Measurements from ENCODE around the gene SELENOS.
A peak's percentile ranks its signal among the peaks of the same experiment; 100 is the strongest.

The SELENOS gene

GRCh38 chr15:101262551-101262950 is 14.7 kb downstream of the SELENOS start:
- TF ChIP-seq, protein P1, sequence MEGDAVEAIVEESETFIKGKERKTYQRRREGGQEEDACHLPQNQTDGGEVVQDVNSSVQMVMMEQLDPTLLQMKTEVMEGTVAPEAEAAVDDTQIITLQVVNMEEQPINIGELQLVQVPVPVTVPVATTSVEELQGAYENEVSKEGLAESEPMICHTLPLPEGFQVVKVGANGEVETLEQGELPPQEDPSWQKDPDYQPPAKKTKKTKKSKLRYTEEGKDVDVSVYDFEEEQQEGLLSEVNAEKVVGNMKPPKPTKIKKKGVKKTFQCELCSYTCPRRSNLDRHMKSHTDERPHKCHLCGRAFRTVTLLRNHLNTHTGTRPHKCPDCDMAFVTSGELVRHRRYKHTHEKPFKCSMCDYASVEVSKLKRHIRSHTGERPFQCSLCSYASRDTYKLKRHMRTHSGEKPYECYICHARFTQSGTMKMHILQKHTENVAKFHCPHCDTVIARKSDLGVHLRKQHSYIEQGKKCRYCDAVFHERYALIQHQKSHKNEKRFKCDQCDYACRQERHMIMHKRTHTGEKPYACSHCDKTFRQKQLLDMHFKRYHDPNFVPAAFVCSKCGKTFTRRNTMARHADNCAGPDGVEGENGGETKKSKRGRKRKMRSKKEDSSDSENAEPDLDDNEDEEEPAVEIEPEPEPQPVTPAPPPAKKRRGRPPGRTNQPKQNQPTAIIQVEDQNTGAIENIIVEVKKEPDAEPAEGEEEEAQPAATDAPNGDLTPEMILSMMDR (IDR thresholded peaks at IDR 0.05; ENCODE audit: extremely low read depth, missing control alignments) = no peak
- no peak for DNase-seq (ENCODE audit: low spot score)

DNA sequence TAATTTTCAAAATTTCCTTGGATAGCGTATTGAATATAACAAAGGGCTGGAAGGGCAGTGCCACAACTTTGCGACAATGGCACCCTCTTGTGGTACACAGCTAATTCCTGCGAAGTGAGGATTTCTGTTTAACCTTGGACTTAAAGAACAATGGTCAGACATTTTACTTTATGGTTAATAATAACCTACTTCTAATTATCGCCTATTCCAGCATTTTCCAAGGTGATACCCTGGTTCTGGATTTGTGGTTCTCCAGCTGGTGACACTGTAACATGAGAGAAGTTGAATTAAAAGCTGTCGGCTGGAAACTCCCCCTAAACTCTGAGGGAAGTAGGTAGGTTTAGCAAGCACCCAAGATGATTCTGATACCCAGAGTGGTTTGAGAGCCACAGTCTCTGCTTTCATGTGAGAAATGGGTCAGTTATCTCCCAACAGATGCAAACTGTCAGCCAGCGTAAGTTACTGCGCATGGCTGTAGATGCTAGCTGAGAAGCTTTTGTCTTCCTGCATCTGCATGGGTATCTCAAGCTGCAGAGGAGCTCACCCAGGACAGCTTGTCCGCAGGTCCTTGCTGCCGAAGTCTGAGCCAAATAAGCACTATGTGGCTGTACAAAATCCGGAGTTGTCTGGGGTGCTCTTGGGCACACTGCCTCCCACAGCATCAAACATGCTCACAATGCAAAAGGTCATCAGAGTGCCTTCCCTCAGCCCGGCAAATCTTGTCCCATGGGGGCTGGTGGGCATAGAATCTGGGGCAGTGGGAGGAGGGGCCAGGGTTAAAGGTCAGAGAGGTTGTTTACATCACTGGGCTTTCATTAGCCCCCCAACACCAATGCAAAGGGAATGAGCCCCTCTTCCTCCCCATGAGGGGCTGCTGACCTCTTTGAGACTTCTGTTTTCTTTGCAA is 18.8 kb downstream of the SELENOS start:
- DNase-seq (ENCODE audit: low spot score) = peak; percentile 65
- TF ChIP-seq, protein P1 (IDR thresholded peaks at IDR 0.05; ENCODE audit: extremely low read depth, missing control alignments) = peak; percentile 82

DNA sequence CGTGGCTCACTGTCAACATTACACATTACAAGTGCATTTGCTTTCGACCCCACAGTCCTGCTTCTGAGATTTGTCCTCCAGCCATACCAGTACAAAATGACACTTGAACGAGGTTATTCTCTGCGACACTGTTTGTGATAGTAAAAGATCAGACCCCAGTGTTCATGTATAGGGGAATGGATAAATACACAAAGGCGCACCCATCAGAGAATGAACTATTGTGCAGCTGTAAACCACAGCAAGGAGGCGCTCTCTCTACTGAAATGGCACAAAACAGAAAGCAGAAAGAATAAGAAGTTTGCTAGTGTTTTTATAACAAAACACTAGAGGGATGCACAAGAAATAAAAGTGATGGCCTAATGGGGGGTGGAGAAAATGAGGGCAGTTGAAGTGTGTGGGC is 20.5 kb downstream of the SELENOS start:
- TF ChIP-seq, protein P1 (IDR thresholded peaks at IDR 0.05; ENCODE audit: extremely low read depth, missing control alignments) = no peak

DNA sequence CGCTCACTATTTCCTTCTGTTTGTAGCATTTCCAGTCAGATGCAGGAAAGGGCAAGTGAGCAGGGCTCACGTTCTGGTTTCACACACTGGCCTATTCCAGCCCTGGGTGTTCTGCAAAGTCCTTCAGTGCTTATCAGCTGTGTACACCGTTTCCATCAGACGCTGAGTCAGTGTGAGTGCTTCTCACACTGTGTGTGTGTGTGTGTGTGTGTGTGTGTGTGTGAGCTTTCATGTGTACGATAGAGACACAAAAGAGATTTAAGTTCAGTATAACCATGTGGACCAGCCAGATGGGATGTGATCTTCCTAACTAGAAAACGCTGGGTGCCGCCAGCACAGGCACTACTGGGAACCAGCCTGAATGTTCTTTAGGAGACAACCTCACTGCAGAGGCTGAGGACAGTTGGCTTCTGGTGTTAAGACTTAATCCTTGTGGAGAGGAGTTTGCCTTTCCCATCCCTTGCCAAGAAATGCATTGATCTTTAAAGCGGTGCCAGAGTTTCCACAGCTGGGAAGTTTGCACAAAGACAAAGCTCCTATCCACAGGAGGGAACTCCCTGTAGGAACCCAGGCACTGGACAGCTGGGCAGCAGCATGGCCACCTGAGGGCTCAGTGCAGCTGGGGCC is 21.6 kb downstream of the SELENOS start:
- TF ChIP-seq, protein P1 (IDR thresholded peaks at IDR 0.05; ENCODE audit: extremely low read depth, missing control alignments) = no peak
- DNase-seq (ENCODE audit: low spot score) = no peak

More for the DNA sequence above, 20.5 kb downstream of the SELENOS start:
- no peak for DNase-seq (ENCODE audit: low spot score)

DNA sequence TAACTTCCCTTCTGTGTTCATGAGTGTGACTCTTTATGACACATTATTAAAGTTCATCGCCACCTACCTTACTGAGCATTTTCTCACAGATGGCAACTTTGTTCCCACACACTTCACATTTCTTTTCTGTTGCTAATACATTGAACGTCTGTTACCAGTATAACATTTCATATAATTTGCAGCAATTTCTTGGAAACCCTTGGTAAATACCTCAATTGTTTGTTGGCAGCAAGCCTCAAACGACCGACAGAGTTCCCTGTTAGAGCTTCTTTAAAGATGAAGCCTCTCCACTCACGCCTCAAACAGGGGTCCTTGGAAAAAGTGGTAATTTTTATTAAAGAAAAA is 22.3 kb downstream of the SELENOS start:
- TF ChIP-seq, protein P1 (IDR thresholded peaks at IDR 0.05; ENCODE audit: extremely low read depth, missing control alignments) = no peak
- DNase-seq (ENCODE audit: low spot score) = no peak

DNA sequence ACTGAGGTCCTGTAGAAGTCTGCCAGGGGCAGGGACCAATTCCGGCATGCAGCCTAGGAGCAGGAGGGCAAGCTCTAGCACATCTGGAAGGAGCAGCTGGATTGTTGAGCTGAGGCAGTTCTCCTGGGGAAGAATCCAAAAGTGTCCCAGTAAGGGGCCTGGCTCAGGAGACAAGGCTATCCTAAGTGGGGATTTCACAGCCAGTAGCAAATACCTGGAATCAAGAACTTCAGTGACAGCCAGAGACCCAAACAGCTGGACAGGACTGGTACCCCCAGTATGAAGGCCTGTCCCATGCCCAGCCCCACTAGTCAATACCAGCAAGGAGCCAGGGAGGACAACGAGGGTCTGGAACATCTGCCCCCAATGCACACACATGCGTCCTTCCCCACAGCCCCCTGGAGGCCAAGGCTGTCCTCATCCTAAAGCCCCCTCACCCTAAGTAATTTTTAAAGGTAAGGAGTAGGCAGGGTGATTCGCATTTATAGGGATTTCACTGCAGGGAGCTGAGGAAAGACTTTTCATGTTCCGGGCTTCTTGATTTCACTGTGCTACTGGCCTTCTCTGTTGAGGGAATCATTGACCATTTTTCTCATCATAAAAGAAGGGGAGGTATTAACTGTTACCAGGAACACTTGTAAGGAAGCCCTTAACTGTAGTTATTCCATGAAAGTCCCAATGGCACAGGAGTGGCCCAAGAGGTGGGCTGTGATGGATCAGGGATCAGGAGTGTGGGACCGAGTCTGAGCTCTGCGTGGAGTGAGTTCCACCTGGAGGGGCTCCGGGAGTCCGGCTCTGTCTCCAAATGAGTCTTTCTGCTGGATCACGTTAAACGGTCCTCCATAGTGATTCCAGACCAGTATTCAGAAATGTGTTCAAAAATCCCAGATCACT is 22.9 kb downstream of the SELENOS start:
- no peak for DNase-seq (ENCODE audit: low spot score)
- TF ChIP-seq, protein P1 (IDR thresholded peaks at IDR 0.05; ENCODE audit: extremely low read depth, missing control alignments) = no peak

Measured in GM20000 (cell line).